Ectodermal cell (in vitro differentiated cells): ENCODE measurements around the gene CSTPP1.
"Not testable (repeated sequence)": the region's sequence is repeated elsewhere in the genome, so short reads cannot be mapped to it uniquely, and the experiment has no call there.

Experiments used
- H3K27ac ChIP-seq: 2 replicates; pipeline ENCODE4 v1.7.0; 2013; ENCODE audit warnings: mild to moderate bottlenecking, low read depth, low read length; ENCODE audit not compliant: insufficient read depth, poor library complexity, severe bottlenecking
- H3K27me3 ChIP-seq: 2 replicates; pipeline ENCODE4 v1.7.0; 2013; ENCODE audit warnings: mild to moderate bottlenecking, low read length; ENCODE audit not compliant: insufficient read depth, control insufficient read depth, poor library complexity, severe bottlenecking
- H3K36me3 ChIP-seq: one replicate; pipeline ENCODE4 v1.7.0; 2013; ENCODE audit warnings: low read length; ENCODE audit not compliant: control insufficient read depth, insufficient read depth
- H3K4me1 ChIP-seq: one replicate; pipeline ENCODE4 v1.7.0; 2013; ENCODE audit warnings: low read length; ENCODE audit not compliant: control insufficient read depth, insufficient read depth
- H3K4me3 ChIP-seq: 2 replicates; pipeline ENCODE4 v1.7.0; 2013; ENCODE audit warnings: low read depth, low read length, control low read depth; ENCODE audit not compliant: insufficient read depth
- H3K9me3 ChIP-seq: 2 replicates; pipeline ENCODE4 v1.7.0; 2013; ENCODE audit warnings: mild to moderate bottlenecking, low read length, moderate library complexity; ENCODE audit not compliant: control insufficient read depth
- WGBS, 2 experiments: methylation state at CpG; one replicate each; pipeline ENCODE4 v1.1.7; 2013; ENCODE audit warnings: missing lambda C conversion rate in 2 of 2; 5-methylcytosine and 5-hydroxymethylcytosine counted together

CSTPP1 gene

DNA sequence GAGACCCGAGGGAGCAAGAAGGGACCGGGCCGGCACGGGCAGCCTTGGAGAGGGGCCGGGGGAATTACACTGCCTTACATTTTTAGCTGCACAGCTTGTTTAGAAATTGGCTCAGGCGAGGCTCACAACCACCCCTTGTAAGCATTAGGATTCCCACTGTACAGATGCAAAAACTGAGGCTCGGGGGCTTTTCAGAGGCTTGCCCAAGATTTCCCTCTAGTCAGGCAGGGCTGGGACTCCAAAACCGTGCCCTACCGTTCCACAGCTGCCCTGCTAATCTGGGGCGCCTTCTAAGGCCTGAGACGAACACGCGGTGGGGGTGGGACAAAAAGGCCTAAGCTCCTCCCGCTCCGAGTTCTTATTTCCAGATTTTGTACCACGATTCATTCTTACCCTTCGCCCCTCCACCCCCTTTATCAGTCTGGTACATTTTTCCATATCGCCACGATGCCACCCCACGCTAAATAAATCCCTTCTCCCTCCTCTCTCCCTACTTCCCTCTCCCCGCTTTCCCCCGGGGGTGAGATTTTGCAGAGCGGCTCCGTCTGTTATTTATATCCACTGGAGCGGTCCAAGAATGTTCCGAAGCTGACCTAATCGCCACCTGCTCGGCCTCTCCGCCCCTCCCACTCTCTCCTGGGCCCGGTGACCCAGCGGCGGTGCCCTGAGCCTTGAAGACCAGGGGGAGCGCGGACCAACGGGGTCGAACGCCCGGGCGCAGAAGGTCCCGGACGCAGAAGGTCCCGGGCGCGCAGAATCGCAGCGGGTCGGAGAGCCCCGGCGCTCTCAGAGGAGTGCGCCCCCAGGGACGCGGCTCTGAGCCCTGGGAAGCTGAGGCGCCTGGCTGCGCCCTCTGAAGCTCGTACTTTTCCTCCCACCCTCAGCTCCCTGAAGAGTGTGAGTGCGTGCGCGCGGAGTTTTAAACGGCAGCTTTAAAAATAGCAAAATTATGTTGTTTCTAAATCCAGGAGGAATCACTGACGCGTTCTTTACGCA is 250.4 kb downstream of the CSTPP1 start:
- 1 to 2% methylated on average over 62 of the region's 63 CpGs for whole genome bisulfite sequencing, 2 experiments
- H3K4me3 ChIP-seq: peak overlapping the region; percentile 50
- H3K27me3 ChIP-seq: peaks cover 50% of the 10 kb centered on the region
- no peak overlapping the region for H3K27ac ChIP-seq
- no peaks in the 10 kb centered on the region for H3K9me3 ChIP-seq
- no peaks in the 10 kb centered on the region for H3K36me3 ChIP-seq
- H3K4me1 ChIP-seq: peaks cover 24% of the 10 kb centered on the region

DNA sequence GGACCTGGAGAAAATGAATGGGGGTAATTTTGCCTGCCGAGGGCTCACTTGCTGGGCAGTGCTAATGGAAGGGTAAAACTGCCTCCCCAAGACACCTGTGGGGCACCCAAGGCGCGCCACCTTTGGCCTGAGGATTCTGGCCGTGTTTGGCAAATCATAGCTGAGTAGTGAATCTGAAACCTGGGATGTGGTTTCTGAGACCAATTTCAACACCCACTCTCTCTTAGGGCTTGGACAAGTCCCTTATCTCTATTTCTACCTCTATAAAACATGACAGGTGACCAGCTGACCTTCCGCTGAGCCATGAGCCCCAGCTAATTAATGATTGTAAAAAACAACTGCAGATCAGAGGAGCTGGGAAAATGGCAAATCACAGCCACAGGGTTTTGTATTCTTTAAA is 251.2 kb downstream of the CSTPP1 start:
- H3K27me3 ChIP-seq: peaks cover 50% of the 10 kb centered on the region
- H3K4me1 ChIP-seq: peaks cover 24% of the 10 kb centered on the region
- H3K36me3 ChIP-seq: no peaks in the 10 kb centered on the region
- 42 to 44% methylated on average over 5 of the region's 5 CpGs for WGBS, 2 experiments
- H3K9me3 ChIP-seq: no peaks in the 10 kb centered on the region
- peak overlapping the region; percentile 50 for H3K4me3 ChIP-seq
- H3K27ac ChIP-seq: no peak overlapping the region

DNA sequence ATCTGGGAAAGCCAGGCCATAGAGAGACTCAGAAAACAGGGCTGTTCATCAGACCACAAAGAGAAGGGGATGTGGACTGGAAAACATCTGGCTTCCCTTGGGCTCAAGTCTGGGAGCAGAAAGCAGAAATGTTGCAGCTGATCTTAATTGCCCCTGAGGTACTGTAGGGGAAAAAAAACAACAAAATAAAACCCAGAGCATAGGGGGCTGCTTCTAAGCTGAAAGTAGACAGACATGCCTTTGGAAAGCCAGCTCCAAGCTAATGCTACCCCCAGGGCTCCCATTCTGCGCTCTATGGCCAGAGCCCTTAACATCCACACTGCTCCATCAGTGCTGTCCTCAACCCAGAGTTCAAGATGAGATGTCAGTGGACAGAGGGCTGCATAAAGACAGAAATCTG is 251.7 kb downstream of the CSTPP1 start:
- H3K9me3 ChIP-seq: no peaks in the 10 kb centered on the region
- H3K36me3 ChIP-seq: no peaks in the 10 kb centered on the region
- 94 to 96% methylated on average over 1 of the region's 1 CpG for WGBS, 2 experiments
- H3K4me1 ChIP-seq: peaks cover 24% of the 10 kb centered on the region
- peaks cover 50% of the 10 kb centered on the region for H3K27me3 ChIP-seq
- no peak overlapping the region for H3K27ac ChIP-seq
- H3K4me3 ChIP-seq: no peak overlapping the region

DNA sequence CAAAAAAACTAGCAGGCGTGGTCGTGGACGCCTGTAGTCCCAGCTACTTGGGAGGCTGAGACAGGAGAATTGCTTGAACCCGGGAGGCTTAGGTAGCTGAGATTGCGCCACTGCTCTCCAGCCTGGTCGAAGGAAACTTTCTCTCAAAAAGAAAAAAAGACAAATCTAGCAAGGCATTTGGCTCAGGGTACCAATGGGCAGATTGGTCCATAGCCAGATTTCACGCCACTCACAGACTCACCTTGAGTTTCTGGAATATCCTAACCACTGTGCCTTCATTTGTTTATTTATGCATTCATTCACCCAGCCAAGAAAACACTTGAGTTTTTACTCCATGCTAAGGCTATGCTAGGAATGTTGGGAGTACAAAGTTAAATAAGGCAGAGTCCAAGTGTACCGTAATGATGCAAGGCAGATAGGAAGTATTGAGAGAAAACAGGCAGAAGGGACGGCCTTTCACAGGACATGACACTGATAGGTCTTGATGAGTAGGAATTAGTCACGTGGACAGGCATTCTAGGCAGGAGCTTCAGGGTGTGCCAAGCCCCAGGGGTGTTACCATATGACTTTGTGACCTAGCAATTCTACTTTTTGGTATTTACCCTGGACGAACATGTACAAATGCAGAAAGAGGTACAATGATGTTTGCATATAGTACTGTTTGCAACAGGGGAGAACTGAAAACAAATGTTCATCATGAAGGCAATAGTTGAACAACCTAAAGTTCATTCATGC is 252.7 kb downstream of the CSTPP1 start:
- Histone ChIP-seq H3K27me3 (peaks cover 50% of the 10 kb centered on the region), H3K27ac (no peak overlapping the region), H3K9me3 (no peaks in the 10 kb centered on the region), H3K36me3 (no peaks in the 10 kb centered on the region), H3K4me1 (peaks cover 24% of the 10 kb centered on the region), H3K4me3 (no peak overlapping the region)
- 90 to 91% methylated on average over 11 of the region's 11 CpGs for WGBS, 2 experiments

DNA sequence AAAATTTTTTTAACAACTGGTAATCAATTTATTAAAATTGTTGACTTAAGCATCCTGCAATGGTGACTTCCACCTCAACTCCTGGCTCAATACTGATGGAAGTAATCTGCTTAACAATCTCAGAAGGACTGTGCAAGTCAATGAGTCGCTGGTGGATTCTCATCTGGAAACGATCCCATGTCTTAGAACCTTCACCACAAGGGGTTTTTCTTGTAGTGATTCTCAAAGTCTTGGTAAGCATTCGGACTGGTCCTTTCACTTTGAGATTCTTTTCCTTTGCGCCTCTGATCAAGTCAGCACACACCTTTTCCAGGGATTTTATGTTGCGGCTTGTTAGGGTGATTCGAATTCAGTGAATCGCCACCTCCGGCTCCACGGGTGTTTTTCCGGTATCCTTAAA is 254.6 kb downstream of the CSTPP1 start:
- H3K27me3 ChIP-seq: peaks cover 36% of the 10 kb centered on the region
- not testable (repeated sequence) for H3K9me3 ChIP-seq, H3K4me1 ChIP-seq, H3K36me3 ChIP-seq, H3K27ac ChIP-seq, H3K4me3 ChIP-seq
- 89 to 92% methylated on average over 10 of the region's 10 CpGs for WGBS, 2 experiments

DNA sequence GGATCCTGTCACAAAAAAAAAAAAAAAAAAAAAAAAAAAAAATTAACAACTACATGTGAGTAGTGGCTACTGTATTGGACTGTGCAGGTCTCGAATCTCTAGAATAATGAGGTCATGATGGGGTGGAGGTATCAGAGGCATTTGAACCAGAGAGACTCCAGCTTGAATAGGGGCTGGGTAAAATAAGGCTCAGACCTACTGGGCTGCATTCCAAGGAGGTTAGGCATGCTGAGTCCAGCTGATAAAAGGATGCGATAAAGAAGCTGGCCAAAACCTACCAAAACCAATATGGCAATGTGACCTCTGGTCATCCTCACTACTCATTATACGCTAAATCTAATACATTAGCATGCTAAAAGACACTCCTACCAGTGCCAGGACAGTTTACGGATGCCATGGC is 255.6 kb downstream of the CSTPP1 start:
- Histone ChIP-seq H3K4me3 (no peak overlapping the region), H3K36me3 (no peaks in the 10 kb centered on the region), H3K27me3 (peaks cover 27% of the 10 kb centered on the region), H3K27ac (no peak overlapping the region), H3K9me3 (no peaks in the 10 kb centered on the region), H3K4me1 (peaks cover 3% of the 10 kb centered on the region)
- 89 to 90% methylated on average over 4 of the region's 4 CpGs for WGBS, 2 experiments

DNA sequence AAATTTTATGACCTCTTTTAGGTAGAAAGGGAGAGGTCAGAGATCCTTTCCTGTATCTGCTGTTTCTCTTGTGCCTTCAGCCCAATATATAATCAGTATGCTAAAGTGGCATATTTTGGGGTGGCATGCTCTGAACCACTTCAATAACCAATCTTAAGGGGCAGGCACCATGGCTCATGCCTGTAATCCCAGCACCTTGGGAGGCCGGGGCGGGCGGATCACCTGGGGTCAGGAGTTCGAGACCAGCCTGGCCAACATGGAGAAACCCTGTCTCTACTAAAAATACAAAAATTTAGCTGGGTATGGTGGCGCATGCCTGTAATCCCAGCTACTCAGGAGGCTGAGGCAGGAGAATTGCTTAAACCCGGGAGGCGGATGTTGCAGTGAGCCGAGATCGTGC is 261.6 kb downstream of the CSTPP1 start:
- H3K27ac ChIP-seq, H3K9me3 ChIP-seq, H3K4me1 ChIP-seq, H3K4me3 ChIP-seq, H3K36me3 ChIP-seq, H3K27me3 ChIP-seq: not testable (repeated sequence)
- WGBS, 2 experiments: 88 to 94% methylated on average over 9 of the region's 9 CpGs

DNA sequence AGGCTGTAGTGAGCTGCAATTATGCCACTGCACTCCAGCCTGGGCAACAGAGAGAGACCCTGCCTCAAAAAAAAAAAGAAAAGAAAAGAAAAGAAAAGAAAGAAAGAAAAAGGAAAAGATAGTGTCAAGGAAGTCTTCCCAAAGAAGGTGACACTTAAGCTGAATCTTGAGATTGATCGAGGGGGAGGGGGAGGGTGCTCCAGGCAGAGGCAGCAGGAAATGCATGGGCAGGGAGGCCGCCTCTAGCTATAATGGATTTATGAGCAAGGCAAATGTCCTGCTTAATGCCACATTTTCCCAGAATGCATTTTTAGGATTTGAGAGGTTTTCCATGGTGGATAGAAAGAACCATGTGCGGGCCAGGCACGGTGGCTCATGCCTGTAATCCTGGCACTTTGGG is 264.5 kb downstream of the CSTPP1 start:
- WGBS, 2 experiments: 89 to 95% methylated on average over 4 of the region's 4 CpGs
- Histone ChIP-seq H3K4me1 (no peaks in the 10 kb centered on the region), H3K36me3 (no peaks in the 10 kb centered on the region), H3K27me3 (no peaks in the 10 kb centered on the region), H3K4me3 (no peak overlapping the region), H3K27ac (no peak overlapping the region), H3K9me3 (no peaks in the 10 kb centered on the region)

DNA sequence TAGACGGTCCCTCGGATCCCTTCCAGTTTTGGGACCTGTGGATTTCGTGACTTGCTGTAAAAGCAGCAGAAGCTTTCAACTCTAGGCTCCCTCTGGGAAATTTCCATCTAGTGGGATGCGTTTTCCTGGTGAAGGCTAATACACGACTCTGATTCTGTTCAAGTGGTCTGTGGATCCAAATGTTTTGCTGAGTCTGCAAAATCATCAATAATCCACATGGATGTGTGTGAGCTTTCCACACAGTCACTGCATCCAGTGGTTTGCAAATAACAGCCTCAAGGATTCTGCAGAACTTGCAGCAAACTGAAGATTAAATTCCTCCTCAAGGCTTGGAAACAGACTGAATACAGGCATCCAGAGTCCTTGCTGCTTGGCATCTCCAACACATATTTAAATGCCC is 266.0 kb downstream of the CSTPP1 start:
- no peaks in the 10 kb centered on the region for H3K4me1 ChIP-seq
- H3K27ac ChIP-seq: no peak overlapping the region
- H3K27me3 ChIP-seq: no peaks in the 10 kb centered on the region
- no peaks in the 10 kb centered on the region for H3K36me3 ChIP-seq
- no peaks in the 10 kb centered on the region for H3K9me3 ChIP-seq
- H3K4me3 ChIP-seq: no peak overlapping the region
- WGBS, 2 experiments: 93 to 94% methylated on average over 5 of the region's 5 CpGs

DNA sequence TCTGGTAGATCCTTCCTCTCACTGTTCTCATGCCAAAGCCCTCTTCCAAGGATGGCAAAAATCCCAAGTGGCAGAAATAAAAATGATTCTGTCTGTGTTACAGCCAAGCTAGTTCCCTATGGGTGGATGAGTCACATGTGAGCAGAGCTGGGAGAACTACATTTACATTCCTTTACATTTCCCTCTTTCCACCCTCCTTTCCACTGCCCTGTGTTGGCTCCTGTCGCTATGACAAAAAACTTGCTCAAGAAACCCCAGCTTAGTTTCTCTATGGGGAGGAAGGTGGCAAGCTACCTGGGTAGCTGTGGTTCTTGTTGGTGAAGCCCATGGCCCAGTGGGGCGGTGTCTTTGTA is 268.1 kb downstream of the CSTPP1 start:
- WGBS, 2 experiments: 60 to 85% methylated on average over 1 to 2 of the region's 2 CpGs
- H3K4me3 ChIP-seq: no peak overlapping the region
- no peaks in the 10 kb centered on the region for H3K9me3 ChIP-seq
- H3K27me3 ChIP-seq: no peaks in the 10 kb centered on the region
- H3K36me3 ChIP-seq: no peaks in the 10 kb centered on the region
- H3K27ac ChIP-seq: no peak overlapping the region
- no peaks in the 10 kb centered on the region for H3K4me1 ChIP-seq
